Measurements from ENCODE around the gene CISD1.

CISD1 gene

GRCh38 chr10:58278274-58278961 is 9.5 kb downstream of the CISD1 start:
- no peaks in the 10 kb centered on the region for H3K9me3 Mint-ChIP-seq
- ATAC-seq, result no peak
- H3K4me1 Mint-ChIP-seq, result peaks cover 31% of the 10 kb centered on the region

GRCh38 chr10:58278962-58279307 is 10.0 kb downstream of the CISD1 start:
- no peak overlapping the region for H3K4me3 Mint-ChIP-seq
- no peak overlapping the region for H3K27ac Mint-ChIP-seq
- peaks cover 31% of the 10 kb centered on the region for H3K4me1 Mint-ChIP-seq
- H3K9me3 Mint-ChIP-seq, result no peaks in the 10 kb centered on the region
- H3K36me3 Mint-ChIP-seq, result peaks cover 19% of the 10 kb centered on the region
- no peaks in the 10 kb centered on the region for H3K27me3 Mint-ChIP-seq
- no peak for ATAC-seq

More at GRCh38 chr10:58278274-58278961, 9.5 kb downstream of the CISD1 start:
- H3K27ac Mint-ChIP-seq, result no peak overlapping the region
- H3K27me3 Mint-ChIP-seq, result no peaks in the 10 kb centered on the region
- H3K36me3 Mint-ChIP-seq, result peaks cover 19% of the 10 kb centered on the region
- H3K4me3 Mint-ChIP-seq, result no peak overlapping the region

DNA sequence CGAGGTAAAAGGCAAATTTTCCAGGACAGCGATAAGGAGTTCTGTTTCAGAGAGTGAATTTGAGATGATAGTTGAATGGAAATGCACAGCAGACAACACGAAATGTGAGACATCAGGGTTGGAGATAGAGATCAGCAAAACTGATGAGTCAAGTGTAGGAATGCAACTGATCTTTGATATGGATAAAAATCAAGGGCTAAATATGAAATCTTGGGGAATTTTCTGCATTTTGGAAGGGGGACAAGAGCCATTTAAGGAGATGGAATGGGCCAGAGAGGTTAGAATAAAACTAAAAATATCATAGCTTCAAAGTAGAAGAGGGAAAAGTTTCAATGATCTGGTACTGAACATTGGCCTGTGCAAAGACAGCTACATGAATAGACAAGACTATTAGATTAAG is 11.5 kb downstream of the CISD1 start:
- H3K4me3 Mint-ChIP-seq, result no peak overlapping the region
- peak overlapping the region; percentile 5 for H3K27ac Mint-ChIP-seq
- no peaks in the 10 kb centered on the region for H3K9me3 Mint-ChIP-seq
- no peak for ATAC-seq
- H3K27me3 Mint-ChIP-seq, result no peaks in the 10 kb centered on the region
- peaks cover 19% of the 10 kb centered on the region for H3K36me3 Mint-ChIP-seq
- H3K4me1 Mint-ChIP-seq, result peaks cover 31% of the 10 kb centered on the region

DNA sequence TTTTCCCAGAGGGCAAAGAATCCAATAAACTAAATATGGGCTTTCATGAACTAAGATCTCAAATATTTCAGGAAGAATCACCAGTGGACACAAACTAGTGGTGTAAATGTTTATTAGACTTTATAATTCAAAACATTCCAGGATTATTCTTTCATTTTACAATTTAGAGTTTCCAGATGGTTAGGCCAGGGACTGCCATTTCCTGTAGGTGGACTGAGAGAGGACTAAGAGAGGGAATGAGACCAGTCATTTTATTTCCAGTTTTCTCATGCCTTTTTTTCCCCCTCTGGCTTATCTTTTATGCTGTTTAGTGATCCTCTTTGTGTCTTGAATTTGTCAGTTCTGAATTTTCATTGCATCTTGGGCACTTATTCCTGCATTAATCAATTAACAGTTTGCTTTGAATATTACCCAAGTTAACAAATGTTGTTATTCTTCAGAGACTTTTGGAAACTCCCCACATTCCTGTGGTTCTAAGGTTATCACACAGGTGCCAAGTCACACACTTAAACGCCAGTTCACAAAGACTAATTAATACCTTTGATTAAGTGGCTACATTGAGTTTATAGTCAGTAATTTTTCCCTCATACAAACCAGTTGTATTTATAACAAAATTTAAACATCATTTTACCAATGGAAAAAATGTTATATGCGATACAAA is 12.3 kb downstream of the CISD1 start:
- Mint-ChIP-seq H3K4me3 (no peak overlapping the region), H3K4me1 (peaks cover 31% of the 10 kb centered on the region), H3K27ac (peak overlapping the region; percentile 5), H3K27me3 (no peaks in the 10 kb centered on the region), H3K9me3 (no peaks in the 10 kb centered on the region), H3K36me3 (peaks cover 19% of the 10 kb centered on the region)
- no peak for ATAC-seq

DNA sequence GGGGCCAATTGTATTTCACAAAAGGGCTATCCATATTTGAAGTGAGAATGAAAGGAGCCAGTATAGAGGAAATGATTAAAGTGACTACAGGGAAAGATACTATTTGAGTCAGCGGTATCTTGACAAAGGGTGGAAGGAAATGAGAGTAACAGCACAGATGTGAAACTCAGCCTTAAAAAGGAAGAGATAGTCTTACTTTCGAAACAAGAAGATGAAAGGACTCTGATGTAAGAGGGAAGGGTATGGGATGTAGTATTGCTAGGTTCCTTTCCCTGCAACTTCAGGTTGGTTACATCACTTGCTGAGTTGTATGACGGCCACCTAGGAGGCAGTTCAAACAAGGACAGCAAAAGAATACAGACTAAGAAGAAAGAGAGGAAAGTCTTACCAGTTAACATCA is 13.7 kb downstream of the CISD1 start:
- peak overlapping the region; percentile 10 for H3K4me3 Mint-ChIP-seq
- peak; percentile 94 for ATAC-seq
- H3K9me3 Mint-ChIP-seq, result no peaks in the 10 kb centered on the region
- H3K36me3 Mint-ChIP-seq, result peaks cover 14% of the 10 kb centered on the region
- H3K4me1 Mint-ChIP-seq, result peaks cover 31% of the 10 kb centered on the region
- H3K27me3 Mint-ChIP-seq, result no peaks in the 10 kb centered on the region
- H3K27ac Mint-ChIP-seq, result peak overlapping the region; percentile 45

- H3K27ac Mint-ChIP-seq, result no peak overlapping the region
These were observed 22.7 kb downstream of the CISD1 start for GRCh38 chr10:58291538-58292174.

DNA sequence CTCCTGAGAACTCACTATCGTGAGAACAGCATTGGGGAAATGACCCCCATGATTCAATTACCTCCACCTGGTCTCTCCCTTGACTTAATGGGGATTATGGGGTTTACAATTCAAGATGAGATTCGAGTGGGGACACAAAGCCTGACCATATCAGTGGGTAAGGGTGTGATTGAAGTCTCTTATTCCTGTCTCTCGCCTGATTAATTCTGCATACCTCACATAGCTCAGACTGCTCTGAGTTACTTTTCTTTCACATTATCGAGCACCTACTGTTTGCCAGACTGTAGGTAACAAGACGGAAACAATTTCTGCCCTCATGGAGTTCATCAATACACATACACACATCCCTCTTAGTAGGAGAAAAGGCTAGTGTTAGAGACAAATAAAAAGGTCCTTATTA is 25.0 kb downstream of the CISD1 start:
- Mint-ChIP-seq H3K27ac (no peak overlapping the region), H3K4me3 (no peak overlapping the region), H3K27me3 (no peaks in the 10 kb centered on the region), H3K9me3 (no peaks in the 10 kb centered on the region), H3K4me1 (peaks cover 6% of the 10 kb centered on the region), H3K36me3 (peaks cover 6% of the 10 kb centered on the region)
- ATAC-seq, result no peak

More at GRCh38 chr10:58291538-58292174, 22.7 kb downstream of the CISD1 start:
- H3K36me3 Mint-ChIP-seq, result peaks cover 6% of the 10 kb centered on the region
- H3K9me3 Mint-ChIP-seq, result no peaks in the 10 kb centered on the region
- no peaks in the 10 kb centered on the region for H3K27me3 Mint-ChIP-seq
- no peak for ATAC-seq
- H3K4me1 Mint-ChIP-seq, result peaks cover 6% of the 10 kb centered on the region
- no peak overlapping the region for H3K4me3 Mint-ChIP-seq

DNA sequence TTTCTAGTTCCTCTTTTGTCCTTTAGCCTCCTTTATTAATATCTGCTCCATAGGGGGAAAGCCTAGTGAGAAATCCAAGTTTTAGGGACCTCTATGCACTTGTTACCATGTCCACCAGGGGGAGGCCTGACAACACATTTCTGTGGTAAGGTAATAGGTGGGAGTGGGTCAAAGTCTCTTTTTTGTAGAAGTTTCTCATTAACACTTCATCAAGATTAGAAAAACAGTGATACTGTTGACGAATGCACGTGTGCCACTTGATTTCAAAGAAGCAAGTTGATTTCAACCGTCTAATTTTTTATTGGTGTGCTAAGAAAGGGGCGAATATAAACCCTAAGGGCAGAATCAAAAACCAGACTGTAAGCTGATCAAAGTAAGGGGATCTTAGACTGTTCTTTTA is 30.6 kb downstream of the CISD1 start:
- Mint-ChIP-seq H3K9me3 (no peaks in the 10 kb centered on the region), H3K27me3 (peaks cover 29% of the 10 kb centered on the region), H3K36me3 (no peaks in the 10 kb centered on the region), H3K4me3 (no peak overlapping the region), H3K4me1 (peaks cover 4% of the 10 kb centered on the region), H3K27ac (no peak overlapping the region)
- peak; percentile 57 for ATAC-seq

DNA sequence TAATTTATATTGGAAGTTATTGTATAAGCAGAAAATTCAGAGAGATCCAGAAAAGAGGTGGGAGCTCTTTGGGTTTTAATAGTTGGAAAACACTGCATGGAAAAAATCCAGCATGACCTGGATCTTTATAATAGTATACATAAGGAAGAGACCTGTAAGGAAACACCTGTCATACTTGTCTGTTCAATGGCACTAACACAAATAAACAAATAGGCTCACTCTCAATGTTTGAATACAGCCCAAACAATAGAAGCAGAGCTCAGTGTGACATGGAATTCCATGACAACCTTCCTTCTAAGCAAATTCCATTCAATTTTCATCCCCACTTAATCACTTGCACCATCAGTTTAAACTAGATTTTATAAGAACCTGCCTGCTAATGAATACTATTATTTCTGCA is 31.7 kb downstream of the CISD1 start:
- peaks cover 4% of the 10 kb centered on the region for H3K4me1 Mint-ChIP-seq
- no peaks in the 10 kb centered on the region for H3K36me3 Mint-ChIP-seq
- H3K27me3 Mint-ChIP-seq, result peaks cover 31% of the 10 kb centered on the region
- no peak overlapping the region for H3K4me3 Mint-ChIP-seq
- no peak overlapping the region for H3K27ac Mint-ChIP-seq
- ATAC-seq, result no peak
- no peaks in the 10 kb centered on the region for H3K9me3 Mint-ChIP-seq

- no peak for ATAC-seq
- Mint-ChIP-seq H3K27ac (no peak overlapping the region), H3K27me3 (peaks cover 37% of the 10 kb centered on the region), H3K9me3 (no peaks in the 10 kb centered on the region), H3K4me3 (no peak overlapping the region), H3K36me3 (no peaks in the 10 kb centered on the region), H3K4me1 (peaks cover 4% of the 10 kb centered on the region)
These were observed 33.3 kb downstream of the CISD1 start for GRCh38 chr10:58302254-58302653.

- H3K27me3 Mint-ChIP-seq, result peaks cover 37% of the 10 kb centered on the region
- no peaks in the 10 kb centered on the region for H3K9me3 Mint-ChIP-seq
- H3K4me3 Mint-ChIP-seq, result no peak overlapping the region
- H3K27ac Mint-ChIP-seq, result no peak overlapping the region
- no peak for ATAC-seq
- no peaks in the 10 kb centered on the region for H3K36me3 Mint-ChIP-seq
- H3K4me1 Mint-ChIP-seq, result peaks cover 4% of the 10 kb centered on the region
These were observed 35.2 kb downstream of the CISD1 start for GRCh38 chr10:58304099-58304633.

GRCh38 chr10:58305821-58306220 is 36.9 kb downstream of the CISD1 start:
- H3K27me3 Mint-ChIP-seq, result peaks cover 37% of the 10 kb centered on the region
- ATAC-seq, result no peak
- no peaks in the 10 kb centered on the region for H3K4me1 Mint-ChIP-seq
- no peaks in the 10 kb centered on the region for H3K36me3 Mint-ChIP-seq
- H3K27ac Mint-ChIP-seq, result no peak overlapping the region
- H3K4me3 Mint-ChIP-seq, result no peak overlapping the region
- no peaks in the 10 kb centered on the region for H3K9me3 Mint-ChIP-seq

DNA sequence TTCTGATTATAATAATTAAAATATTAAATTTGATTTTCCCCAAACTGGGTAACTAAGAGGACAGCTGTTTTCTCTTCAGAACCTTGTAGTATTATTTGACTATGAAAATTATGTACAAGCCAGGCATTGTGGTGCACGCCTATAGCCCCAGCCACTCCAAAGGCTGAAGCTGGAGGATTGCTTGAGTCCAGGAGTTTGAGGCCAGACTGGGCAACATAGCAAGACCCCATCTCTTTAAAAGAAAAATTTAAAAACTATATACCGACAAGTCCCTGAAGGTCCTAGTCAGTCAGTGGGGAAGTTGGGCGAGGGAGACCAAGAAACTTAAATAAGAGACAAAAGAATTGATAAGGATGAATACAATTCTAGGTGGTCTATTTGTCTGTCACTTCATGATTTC is 38.7 kb downstream of the CISD1 start:
- H3K9me3 Mint-ChIP-seq, result no peaks in the 10 kb centered on the region

DNA sequence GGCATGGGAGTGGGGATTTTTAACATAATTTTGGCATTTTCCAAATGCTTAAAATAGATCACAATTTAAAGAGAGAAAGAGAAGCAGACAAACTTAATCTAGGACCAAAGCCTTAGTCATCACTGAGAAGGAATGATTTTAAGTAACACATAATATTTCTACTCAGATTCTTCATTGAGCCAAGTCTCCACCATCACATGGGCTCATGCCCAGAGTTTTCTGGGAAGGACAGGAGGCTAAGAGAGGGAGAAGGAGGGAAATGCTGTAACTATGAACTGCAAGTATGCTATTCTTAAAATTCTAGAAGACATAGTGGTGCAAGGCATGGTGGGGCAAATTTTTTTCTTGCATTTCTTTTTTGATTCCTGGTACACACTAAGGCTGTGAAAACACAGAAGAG is 42.1 kb downstream of the CISD1 start:
- no peak for ATAC-seq
- Mint-ChIP-seq H3K9me3 (no peaks in the 10 kb centered on the region), H3K36me3 (no peaks in the 10 kb centered on the region), H3K27me3 (peaks cover 3% of the 10 kb centered on the region), H3K4me1 (no peaks in the 10 kb centered on the region), H3K27ac (no peak overlapping the region), H3K4me3 (no peak overlapping the region)

More for the DNA sequence above, 38.7 kb downstream of the CISD1 start:
- ATAC-seq, result no peak
- H3K27me3 Mint-ChIP-seq, result peaks cover 26% of the 10 kb centered on the region
- H3K36me3 Mint-ChIP-seq, result no peaks in the 10 kb centered on the region
- H3K27ac Mint-ChIP-seq, result no peak overlapping the region
- H3K4me1 Mint-ChIP-seq, result no peaks in the 10 kb centered on the region
- H3K4me3 Mint-ChIP-seq, result no peak overlapping the region

DNA sequence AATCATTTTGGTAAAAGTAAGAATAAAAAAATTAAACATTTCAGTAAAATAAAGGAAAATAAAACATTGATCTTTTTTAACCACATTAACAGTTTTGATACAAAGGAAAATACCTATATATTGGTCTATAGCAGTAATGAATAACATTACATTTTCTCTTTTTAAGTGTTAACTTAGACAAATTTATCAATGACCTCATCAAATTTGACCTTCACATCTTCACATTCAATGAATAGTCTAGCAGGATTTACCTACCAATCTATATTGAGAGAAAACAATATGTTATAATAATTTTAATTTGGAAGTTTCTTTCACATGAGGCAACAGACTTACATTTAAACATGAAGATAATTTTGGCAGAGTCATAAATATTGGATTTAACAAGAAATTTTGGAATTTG is 47.9 kb downstream of the CISD1 start:
- no peak overlapping the region for H3K4me3 Mint-ChIP-seq
- no peak for ATAC-seq
- no peaks in the 10 kb centered on the region for H3K4me1 Mint-ChIP-seq
- no peaks in the 10 kb centered on the region for H3K9me3 Mint-ChIP-seq
- H3K27ac Mint-ChIP-seq, result no peak overlapping the region
- H3K27me3 Mint-ChIP-seq, result no peaks in the 10 kb centered on the region
- H3K36me3 Mint-ChIP-seq, result no peaks in the 10 kb centered on the region

DNA sequence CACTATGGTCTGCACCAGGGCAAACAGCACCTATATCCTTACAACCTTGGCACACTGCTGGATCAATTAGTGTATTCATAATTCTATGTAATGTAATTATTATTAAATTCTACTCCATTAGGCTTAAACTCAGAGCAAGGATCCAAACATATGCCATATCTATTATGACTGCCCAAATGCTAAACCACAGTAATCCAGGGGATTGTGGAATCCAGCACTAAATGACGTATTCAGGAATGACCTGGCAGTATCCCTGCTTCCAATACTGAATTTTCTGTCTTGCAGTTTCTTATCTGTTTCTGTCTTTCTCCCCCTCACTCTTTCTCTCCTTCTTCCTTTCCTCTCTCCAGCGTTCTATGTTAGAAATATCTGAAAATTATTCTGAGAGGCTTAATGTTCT is 49.4 kb downstream of the CISD1 start:
- ATAC-seq, result no peak
- no peak overlapping the region for H3K4me3 Mint-ChIP-seq
- no peak overlapping the region for H3K27ac Mint-ChIP-seq
- H3K36me3 Mint-ChIP-seq, result no peaks in the 10 kb centered on the region
- H3K27me3 Mint-ChIP-seq, result no peaks in the 10 kb centered on the region
- H3K4me1 Mint-ChIP-seq, result peaks cover 10% of the 10 kb centered on the region
- H3K9me3 Mint-ChIP-seq, result no peaks in the 10 kb centered on the region
